ENCODE measurements around the gene TRIM32. TPM values are rescaled to one million over a fixed set of nuclear protein-coding genes. Genes with fewer than 3 reads are reported as not detected.

TRIM32 gene
- total RNA-seq, 1 experiment from 2014 or later, result 23.2 TPM

GRCh38 chr9:116703634-116704033, 16.5 kb downstream of the TRIM32 start:
- Histone ChIP-seq H3K36me3 (ENCODE audit: control insufficient read depth in 1 of 2, insufficient read depth in 2 of 2, low read length in 2 of 2) (peaks cover 6 to 22% of the 10 kb centered on the region in 2 experiments; a peak in 3 of 4 replicates), H4K20me1 (ENCODE audit: insufficient read depth) (0 out of 2 replicates have a peak, but pooled peaks cover 8% of the 10 kb centered on the region), H3K4me3 (replicated peaks in 1 of 2; ENCODE audit: low read depth in 1 of 2, low read length in 2 of 2) (no peak overlapping the region), H3K4me2 (ENCODE audit: low read length) (no peak overlapping the region), H3K4me1 (ENCODE audit: control insufficient read depth in 1 of 2, insufficient read depth in 2 of 2, low read length in 2 of 2) (no peaks in the 10 kb centered on the region), H2AFZ (ENCODE audit: low read depth, low read length, poor library complexity, severe bottlenecking) (no peak overlapping the region), H3K9me2 (ENCODE audit: insufficient read depth) (no peaks in the 10 kb centered on the region; the same call in 1 of the 2 replicates), H3K9ac (ENCODE audit: low read length) (no peak overlapping the region), H3K9me3 (ENCODE audit: control insufficient read depth in 1 of 2, insufficient read depth in 1 of 2, low read depth in 1 of 2, low read length in 2 of 2) (no peaks in the 10 kb centered on the region), H3K27ac (ENCODE audit: low read depth, low read length) (no peak overlapping the region), H3K27me3 (ENCODE audit: insufficient read depth, low read length) (no peaks in the 10 kb centered on the region), H3K79me2 (ENCODE audit: insufficient read depth, low read length) (no peaks in the 10 kb centered on the region; the same call in 1 of the 2 replicates)
- no TSS peak for BruUV-seq (replicated peaks)
- ATAC-seq, result no peak
- TF ChIP-seq POLR2AphosphoS5 (IDR thresholded peaks at IDR 0.05; ENCODE audit: low read depth, low read length) (no peak), ZNF274 (IDR thresholded peaks at IDR 0.05; ENCODE audit: low read depth, low read length) (no peak), CEBPB (IDR thresholded peaks at IDR 0.05; ENCODE audit: low read depth) (no peak), EZH2phosphoT487 (IDR thresholded peaks at IDR 0.05; ENCODE audit: borderline replicate concordance) (no peak), CTCF (IDR thresholded peaks at IDR 0.05 in 2 of 3, conservative IDR thresholded peaks at IDR 0.05 in 1 of 3; ENCODE audit: borderline replicate concordance in 1 of 3, insufficient read depth in 1 of 3, low read depth in 2 of 3, low read length in 2 of 3) (no peak), REST (IDR thresholded peaks at IDR 0.05; ENCODE audit: low read depth) (no peak), YY1 (IDR thresholded peaks at IDR 0.05; ENCODE audit: extremely low read depth, insufficient replicate concordance, low read depth, low read length) (no peak), ZBTB33 (IDR thresholded peaks at IDR 0.05; ENCODE audit: extremely low read depth, insufficient replicate concordance, low read length) (no peak), SRF (IDR thresholded peaks at IDR 0.05; ENCODE audit: low read depth) (no peak), SP1 (IDR thresholded peaks at IDR 0.05; ENCODE audit: low read depth) (no peak), CBX3 (IDR thresholded peaks at IDR 0.05; ENCODE audit: low read depth) (no peak), FOSL1 (IDR thresholded peaks at IDR 0.05; ENCODE audit: low read depth) (no peak), ELF1 (IDR thresholded peaks at IDR 0.05; ENCODE audit: borderline replicate concordance, low read depth) (no peak), POLR2A (IDR thresholded peaks at IDR 0.05; ENCODE audit: borderline replicate concordance, extremely low read depth, insufficient read depth, insufficient read length) (no peak), ATF3 (IDR thresholded peaks at IDR 0.05) (no peak), RAD21 (IDR thresholded peaks at IDR 0.05; ENCODE audit: low read depth) (no peak), TCF7L2 (IDR thresholded peaks at IDR 0.05; ENCODE audit: borderline replicate concordance, extremely low read depth, insufficient read depth, insufficient read length) (no peak), EZH2 (IDR thresholded peaks at IDR 0.05) (no peak), ZFX (IDR thresholded peaks at IDR 0.05) (no peak), EGR1 (IDR thresholded peaks at IDR 0.05; ENCODE audit: low read depth) (no peak)
- intact Hi-C loops (cut with micrococcal nuclease), result no loop called here
- ChIA-PET POLR2A (no interaction called here), RAD21 (ENCODE audit: low non-redundant PET in 1 of 2, low total read pairs in 2 of 2, uncharacterized antibody in 2 of 2, unreplicated experiment in 2 of 2) (no interaction called here), CTCF (no interaction called here)
- DNase-seq (ENCODE audit: low read depth, low spot score), result no peak
